HG02981 (cell line): Measurements from ENCODE around the gene NFKB2.

Experiments
- ATAC-seq: cut with Tn5 transposase; IDR thresholded peaks from one replicate; pipeline ENCODE4 v1.9.1; 2021; ENCODE audit warnings: mild to moderate bottlenecking, moderate library complexity; ENCODE audit not compliant: unreplicated experiment

NFKB2 gene

GRCh38 chr10:102395400-102396316 is at the start of gene NFKB2:
NFKB2 (plus strand) TSS chr10:102395705; CDS start chr10:102395960, 255 bp downstream.
- ATAC-seq, result peak; percentile 26

GRCh38 chr10:102347236-102347828 is 48.2 kb upstream of the NFKB2 start:
- ATAC-seq, result no peak

DNA sequence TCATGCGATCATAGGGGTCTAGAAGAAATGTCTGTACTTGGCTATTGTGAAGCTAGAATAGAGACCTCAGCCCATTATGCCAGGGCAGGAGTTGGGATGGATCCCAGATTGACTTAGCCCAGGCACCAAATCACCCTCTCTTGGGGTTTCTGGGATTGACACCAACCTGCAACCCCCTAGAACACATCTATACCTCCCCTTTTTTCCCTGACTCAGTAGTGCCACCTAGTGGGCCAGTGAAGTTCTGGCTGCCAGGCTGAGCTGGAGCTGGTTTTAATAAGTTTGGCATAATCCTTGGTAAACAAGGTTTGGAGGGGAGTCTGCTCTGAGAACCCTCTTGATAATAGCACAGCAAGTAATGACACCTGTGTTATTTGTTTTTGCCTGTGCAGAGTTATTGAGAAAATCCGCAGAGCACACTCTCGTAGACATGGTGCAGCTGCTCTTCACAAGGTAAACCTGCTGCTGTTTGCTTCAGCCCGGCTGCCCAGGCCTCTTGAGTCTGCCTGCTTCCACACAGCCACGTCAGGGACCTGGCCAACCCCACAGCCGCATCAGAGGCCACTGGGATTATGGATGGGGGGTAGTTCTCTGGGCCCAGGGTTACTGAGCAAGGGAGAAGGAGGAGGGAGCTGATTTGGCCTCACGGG is 43.3 kb upstream of the NFKB2 start:
- no peak for ATAC-seq

DNA sequence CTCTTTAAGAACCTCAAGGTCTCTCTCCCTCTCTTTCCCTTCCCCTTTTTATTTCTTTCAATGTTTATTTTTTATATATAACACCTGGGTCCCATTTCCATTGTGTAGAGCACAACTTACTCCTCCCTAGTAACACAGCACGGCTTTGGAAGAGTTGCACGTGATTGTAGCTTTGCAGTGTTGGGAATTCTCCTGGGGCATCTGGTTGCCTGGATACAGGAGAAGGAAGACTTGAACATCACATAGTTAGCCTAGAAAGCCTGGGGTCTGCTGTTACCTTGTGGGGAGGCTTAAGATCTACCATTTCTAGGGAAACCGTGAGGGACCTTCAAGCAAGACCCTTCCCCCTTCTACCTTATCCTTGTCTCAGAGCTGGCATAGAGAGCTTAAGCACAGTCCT is 41.1 kb upstream of the NFKB2 start:
- no peak for ATAC-seq

DNA sequence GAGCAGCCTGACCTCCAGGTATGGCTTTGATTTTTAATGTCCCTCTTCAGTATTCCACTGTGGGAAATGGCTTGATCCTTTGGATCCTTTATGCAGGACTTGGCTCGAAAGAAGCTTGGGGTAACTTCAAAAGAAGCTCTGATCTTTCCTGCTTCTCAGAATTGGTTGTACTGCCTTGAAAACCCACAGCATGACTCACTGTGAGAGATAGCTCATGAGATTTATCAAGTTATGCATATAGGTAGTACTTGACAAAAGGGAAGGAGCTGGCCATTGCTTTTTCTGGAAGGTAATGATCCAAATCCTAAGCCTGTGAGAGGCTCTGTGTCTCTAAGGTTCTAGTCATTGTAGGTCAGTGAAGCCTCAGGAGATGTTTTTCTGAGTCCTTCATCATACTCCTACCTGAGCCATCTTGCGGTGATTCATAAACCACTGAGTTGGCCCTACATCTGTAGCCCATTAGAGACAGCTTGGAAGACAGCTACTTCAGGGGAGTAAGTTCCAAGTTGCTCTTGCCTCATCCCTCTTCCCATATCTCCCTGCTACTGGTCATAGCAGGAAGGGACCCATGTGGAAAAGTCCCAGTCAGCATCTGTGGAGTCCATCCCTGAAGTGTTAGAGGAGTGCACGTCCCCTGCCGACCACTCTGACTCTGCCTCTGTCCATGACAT is 36.7 kb upstream of the NFKB2 start:
- ATAC-seq, result no peak

- no peak for ATAC-seq
Observed at GRCh38 chr10:102367441-102367840, 28.1 kb upstream of the NFKB2 start.

- no peak for ATAC-seq
Observed at GRCh38 chr10:102368077-102368476, 27.4 kb upstream of the NFKB2 start.

- no peak for ATAC-seq
Observed at GRCh38 chr10:102371295-102371694, 24.2 kb upstream of the NFKB2 start.

DNA sequence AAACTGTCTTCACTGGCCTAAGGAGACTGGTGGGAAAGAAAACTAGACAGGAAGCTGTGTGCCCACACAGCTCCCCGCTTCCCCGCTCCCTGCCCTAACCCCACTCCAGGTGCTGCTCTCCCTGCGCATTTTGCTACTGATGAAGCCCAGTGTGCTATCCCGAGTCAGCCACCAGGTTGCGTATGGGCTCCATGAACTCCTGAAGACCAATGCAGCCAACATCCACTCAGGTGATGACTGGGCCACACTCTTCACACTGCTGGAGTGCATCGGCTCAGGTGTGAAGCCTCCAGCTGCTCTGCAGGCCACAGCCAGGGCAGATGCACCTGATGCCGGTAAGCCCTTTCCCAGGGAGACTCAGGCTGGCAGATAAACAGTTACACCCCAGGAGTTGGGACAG is 20.3 kb upstream of the NFKB2 start:
- ATAC-seq, result no peak

DNA sequence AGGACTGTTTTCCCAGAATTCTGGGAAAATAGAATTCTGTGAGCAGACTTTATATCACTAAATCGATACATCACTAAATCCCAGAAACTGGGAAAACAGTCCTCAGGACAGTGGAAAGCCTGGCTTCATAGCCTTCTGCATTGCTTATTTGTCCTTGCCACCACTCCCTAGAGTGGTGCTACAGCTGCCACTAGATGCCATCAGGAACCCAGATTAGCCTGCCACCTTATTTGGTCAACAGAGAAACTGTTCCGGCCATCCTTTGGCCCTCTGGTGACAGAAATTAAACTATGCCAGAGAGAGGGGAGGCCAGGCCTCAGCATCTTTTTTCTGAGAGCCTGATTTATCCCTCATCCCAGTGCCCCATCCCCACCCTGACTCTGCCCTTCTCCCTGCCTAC is 19.6 kb upstream of the NFKB2 start:
- no peak for ATAC-seq

- no peak for ATAC-seq
Observed at GRCh38 chr10:102376901-102377300, 18.6 kb upstream of the NFKB2 start.

- ATAC-seq, result no peak
Observed at GRCh38 chr10:102379383-102379782, 16.1 kb upstream of the NFKB2 start.

- no peak for ATAC-seq
Observed at GRCh38 chr10:102381983-102382382, 13.5 kb upstream of the NFKB2 start.

DNA sequence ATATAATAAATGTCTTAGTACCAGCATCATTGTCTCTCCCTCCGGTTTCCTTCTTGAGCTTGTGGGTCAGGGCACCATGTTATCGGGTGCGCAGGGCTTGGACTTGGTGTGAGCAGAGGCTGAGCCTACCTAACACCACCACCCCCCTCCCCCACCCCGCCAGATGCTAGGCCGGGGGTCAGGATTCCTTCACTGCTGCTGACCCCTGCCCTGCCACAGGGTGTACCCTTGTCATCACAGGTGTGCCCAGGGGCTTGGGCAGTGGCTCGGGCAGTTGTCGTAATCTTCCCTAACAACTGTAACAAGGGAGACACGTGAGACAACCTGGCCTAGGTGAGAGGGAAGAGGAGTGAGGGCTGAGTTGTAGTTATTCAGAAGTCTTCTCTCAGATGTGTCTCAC is 12.6 kb upstream of the NFKB2 start:
- no peak for ATAC-seq

DNA sequence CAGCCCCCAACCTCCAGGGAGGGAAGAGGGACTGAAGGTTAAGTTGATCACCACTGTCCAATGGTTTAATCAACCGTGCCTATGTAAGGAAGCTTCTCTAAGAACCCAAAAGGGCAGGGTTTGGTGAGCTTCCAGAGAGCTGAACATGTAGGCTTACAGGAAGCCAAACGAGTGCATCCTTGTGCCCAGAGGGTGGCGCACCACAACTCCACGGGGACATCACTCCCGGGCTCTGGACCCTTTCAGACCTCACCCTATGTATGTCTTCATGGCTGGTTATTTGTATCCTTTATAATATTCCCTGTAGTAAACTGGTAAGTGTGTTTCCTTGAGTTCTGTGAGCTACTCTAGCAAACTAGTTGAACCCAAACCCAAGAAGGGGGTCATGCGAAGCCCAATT is 11.5 kb upstream of the NFKB2 start:
- ATAC-seq, result no peak

DNA sequence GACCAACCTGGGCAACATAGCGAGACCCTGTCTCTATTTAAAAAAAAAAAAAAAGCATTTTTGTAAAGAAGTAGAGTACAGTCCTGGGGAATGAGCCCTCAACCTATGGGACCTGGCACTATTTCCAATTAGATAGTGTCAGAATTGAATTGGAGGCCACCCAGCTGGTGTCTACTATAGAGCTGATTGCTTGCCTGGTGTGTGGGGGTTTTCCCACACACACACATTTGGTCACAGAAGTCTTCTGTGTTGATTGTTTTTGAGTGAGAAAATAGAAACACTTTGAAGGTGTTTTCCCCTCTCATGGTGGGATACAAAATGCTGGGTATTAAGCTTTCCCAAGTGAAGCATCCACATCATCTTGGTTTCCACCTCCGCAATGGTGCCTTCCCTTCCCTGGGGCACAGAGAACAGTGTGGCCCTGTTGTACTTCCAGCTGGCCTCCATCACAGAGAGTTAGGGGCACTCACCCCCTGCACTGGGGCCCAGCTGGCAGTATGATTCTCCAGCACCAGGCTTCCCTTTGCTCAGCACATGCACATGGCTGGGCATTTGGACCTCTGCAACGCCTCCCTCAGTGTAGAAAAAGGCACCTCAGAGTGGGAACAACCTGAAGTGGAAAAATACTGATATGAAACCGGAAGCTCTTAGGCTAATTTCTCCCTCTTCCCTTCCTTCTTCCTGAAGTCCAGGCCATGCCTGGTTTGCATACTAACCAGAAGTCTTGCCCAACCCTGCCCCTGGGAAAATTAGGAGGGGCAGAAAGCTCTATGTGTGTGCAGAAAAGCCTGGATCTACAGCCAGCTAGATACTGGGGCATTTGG is 10.7 kb upstream of the NFKB2 start:
- no peak for ATAC-seq

DNA sequence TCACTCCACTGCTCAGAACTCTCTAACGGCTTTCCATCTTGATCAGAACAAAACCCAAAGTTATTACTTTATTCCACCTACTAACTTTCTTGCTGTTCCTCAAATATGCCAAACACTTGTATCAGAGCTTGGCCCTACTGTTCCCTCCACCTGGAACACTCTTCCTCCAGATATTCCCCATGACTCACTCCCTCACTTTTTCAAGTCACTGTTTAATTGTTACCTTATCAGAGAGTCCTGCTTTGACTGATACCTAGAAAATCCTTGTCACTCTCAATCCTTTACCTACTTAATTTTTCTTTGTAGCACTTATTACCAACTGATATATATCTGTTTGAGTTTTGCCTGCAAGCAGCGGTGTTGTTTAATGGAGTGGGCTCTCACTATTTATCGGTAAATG is 5.6 kb upstream of the NFKB2 start:
- no peak for ATAC-seq

DNA sequence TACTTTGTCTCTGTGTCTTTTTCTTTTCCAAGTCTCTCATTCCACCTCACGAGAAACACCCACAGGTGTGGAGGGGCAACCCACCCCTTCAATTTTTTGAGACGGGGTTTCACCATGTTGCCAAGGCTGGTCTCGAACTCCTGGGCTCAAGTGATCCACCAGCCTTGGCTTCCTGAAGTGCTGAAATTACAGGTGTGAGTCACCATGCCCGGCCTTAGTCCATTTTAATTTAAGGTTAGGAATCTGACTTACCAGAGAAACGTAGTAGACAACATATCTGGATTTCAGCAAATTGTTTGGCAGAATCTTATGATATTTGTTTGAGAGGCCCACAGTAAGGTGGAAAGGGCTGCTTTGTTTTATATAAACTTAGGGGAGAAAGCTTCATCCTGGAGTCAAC is 3.2 kb upstream of the NFKB2 start:
- no peak for ATAC-seq

DNA sequence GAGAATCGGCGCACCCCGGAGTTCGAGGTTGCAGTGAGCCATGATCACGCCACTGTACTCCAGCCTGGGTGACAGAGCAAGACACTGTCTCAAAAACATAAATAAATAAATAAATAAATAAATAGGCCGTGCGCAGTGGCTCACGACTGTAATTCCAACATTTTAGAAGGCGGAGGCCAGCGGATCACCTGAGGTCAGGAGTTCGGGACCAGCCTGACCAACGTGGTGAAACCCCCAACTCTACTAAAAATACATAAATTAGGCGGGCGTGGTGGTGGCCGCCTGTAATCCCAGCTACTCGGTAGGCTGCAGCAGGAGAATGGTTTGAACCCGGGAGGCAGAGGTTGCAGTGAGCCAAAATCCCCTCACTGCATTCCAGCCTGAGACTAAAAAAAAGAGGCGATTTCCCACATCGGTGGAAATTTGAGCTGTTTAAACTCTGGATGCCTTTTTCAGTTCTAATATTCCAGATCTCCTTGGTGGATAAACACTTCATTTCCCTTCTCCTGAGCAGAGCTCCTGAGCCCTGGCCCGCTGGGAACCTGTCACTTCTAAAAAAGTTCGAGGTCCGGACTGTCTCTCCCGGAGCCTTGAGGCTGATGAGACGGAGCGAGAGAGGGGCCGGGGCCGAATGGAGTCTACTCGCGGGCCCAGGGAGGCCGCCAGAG is 2.0 kb upstream of the NFKB2 start:
- ATAC-seq, result no peak
